AML-193 (cell line): Measurements from ENCODE around the gene LRRFIP2.

Experiments
- DNase-seq, 2 experiments: peaks; one replicate each; lab custom pipeline; 2025; lab: John Stamatoyannopoulos, UW

Gene LRRFIP2

DNA sequence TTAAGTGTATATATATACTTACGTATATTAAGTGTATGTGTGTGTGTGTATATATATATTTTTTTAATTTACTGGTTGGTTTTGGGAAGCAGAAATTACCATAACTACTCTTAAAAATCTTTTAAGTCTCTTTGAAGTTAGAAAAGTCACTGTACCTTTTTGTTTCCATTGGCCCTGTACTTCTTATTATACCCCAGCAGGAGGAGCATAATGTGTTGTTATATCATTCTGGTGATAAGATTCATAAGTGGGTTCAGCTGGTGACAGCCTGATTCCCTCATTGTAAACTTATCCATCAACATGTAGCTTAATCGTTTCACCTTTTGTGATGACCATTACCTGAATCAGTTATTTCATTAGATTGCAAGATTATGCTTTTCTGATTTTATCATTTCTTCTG is 150.3 kb downstream of the LRRFIP2 start:
- peak; percentile 53 to 56 for DNase-seq

DNA sequence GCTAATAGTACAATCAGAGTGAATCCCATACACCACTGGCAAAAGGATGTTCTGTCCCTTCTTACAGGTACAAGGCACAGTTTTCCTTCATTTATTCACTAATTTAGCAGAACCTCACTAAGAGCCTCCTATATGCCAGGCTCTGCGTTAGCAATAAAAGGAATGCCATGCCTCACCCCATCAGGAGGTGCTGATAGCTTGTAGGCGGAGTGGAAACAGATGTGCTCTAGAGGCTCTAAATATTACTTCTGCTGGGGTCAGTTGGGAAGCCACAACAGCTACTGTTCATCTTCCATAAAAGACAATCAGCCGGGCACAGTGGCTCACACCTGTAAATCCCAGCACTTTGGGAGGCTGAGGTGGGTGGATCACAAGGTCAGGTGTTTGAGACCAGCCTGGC is 156.7 kb downstream of the LRRFIP2 start:
- no peak for DNase-seq

DNA sequence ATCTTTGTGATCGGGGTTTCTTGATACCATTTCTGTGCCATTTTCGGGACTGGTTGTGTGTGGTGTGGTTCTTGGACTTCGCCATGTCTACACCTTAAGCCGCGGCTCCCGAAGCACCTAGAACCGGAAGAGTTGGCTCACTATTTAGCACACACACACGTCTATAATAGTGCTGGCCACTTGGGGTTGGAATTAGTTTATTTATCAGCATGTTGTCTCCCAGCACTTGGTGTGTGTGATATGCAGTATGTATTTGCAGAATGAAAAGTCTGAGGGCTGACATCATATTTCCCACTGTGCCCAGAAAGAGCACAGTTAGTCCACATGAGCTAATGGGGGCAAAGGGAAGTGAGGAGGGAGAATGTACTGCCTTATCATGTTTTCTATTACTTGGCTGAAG is 157.5 kb downstream of the LRRFIP2 start:
- DNase-seq, result no peak

DNA sequence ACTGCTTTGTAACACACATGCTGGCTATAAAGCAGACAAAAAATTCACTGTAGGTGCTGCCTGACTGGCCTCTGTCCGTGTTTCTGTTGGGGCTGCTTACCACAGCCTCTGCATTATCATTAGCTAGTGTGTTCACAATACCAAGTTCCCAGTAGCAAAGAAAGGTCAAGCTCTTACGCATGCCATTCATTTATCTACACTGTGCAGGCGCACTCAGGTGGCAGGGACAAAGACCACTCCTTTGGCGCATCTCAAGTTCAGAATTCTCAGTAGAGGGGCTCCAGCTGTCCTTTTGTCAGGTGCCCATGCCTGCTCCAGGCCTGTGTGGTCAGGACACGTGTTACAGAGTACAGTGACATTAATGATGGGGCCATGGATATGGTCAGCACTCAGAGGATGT is 158.7 kb downstream of the LRRFIP2 start:
- no peak for DNase-seq

DNA sequence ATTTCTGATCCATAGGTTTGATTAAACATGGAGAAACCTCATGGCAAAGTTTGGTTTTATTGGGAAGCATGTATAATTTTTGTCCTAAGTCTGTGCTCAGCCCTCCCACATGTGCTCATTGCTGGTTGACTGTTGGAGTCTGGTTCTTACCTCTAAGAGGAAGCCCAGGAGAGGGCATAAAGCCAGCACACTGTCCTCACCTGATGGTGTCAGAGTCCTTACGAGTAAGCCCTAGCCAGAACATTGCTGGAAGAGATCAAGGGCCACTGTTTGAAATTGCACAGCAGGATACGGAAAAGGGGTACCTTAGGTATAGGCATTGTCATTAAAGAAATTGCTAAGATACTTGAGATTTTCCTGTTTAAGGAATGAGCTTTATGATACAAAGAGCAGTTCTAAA is 159.8 kb downstream of the LRRFIP2 start:
- DNase-seq, result no peak
